ENCODE results near the gene SLX9. TPM values are rescaled to one million over a fixed set of nuclear protein-coding genes. Genes with fewer than 3 reads are reported as not detected.

The SLX9 gene
- total RNA-seq, 1 donor from 2014 or later = 49.3 TPM

DNA sequence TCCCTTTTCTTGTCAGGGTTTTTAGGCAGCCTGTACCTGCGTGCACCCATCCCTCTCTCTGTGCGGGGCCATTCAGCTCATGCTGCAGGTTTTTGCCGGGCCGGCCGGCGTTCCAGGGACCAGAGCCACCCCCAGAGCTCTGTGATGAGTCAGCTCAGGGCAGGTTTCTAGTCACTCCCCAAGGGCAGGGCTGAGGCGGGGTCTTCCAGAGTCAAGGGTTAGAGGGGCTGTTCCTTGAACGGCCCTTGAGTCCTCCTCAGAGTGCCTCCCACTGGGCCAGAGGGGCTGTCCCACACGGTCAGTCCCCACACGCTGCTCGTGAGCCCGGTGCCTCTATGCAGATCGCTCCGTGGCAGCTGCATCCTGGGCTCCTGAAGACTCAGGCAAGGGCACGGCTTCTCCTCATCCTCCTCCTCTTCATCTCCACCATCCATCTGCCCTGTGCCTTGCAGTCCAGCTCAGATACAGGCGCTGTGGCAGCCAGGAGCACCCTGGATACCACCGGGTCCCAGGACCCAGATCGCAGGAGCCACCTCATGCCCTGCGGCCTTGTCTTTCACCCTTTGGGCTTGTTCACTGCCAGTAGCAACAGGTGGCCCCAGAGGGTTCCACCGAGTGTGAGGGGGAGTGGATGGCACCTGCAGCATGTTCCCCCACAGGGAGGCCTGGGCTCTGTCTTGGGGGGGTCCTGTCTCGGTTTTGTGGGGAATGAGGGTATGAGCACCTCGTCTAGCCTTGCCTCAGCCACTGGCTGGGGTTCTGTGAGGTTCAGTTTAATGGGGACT, 17.4 kb downstream of the SLX9 start:
- intact Hi-C loops (cut with micrococcal nuclease) = no loop called here

DNA sequence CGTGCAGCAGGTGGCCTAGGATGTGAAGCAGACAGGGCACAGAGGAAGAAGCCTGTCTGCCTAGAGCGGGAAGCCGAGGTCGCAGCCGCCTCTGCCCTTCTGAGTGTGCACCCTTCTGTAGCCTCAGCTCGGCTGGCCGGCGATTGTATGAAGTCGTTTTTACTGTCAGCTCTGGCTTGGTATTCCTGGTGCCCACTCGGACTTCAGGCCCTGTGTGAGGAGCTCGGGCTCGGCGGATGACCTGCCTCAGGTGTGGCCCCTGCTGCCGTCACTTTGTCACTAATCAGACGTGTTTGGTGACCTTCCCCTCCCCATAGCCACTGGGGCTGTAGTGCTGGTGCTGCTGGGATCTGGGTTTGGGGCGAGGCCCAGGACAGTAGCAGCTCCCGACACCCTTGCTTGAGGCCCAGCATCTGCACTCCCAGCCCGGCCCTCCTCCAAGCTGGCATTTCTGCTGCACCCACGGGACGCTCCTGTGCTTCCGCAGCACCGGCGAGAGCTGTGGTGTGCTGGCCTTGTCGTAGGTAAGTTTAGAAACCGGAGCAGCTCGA, 18.1 kb downstream of the SLX9 start:
- intact Hi-C loops (cut with micrococcal nuclease) = no loop called here

DNA sequence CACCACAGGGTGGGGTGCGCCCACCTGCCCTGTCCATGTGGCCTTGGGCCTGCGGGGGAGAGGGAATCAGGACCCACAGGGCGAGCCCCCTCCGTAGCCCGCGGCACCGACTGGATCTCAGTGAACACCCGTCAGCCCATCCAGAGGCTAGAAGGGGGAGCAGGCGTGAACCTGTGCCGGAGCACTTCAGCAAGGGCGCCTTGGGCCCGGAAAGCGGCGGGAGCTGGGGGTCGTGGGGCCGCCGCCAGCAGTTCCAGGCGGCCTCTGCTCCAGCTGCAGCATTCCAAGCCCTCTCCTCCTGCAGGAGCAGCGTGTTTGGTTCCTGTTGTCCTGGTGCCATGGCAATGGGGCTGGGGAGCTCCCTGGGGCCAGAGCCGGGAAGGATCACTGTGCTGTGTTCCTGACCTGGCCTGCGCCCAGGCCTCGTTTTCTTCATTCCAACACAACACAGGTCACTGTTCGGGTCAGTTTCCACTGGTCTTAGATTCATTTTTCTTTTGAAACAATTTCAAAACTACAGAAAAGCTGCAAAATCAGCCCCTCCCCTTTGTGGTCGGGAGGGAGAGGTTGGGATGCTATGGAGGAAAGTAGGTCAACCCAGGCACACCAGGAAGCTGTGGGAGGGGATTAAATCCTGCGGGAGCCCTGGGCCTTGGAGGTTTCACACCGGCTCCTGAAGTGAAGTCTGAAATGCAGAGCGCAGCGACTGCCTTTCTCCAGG, 18.8 kb downstream of the SLX9 start:
- intact Hi-C loops (cut with micrococcal nuclease) = no loop called here

DNA sequence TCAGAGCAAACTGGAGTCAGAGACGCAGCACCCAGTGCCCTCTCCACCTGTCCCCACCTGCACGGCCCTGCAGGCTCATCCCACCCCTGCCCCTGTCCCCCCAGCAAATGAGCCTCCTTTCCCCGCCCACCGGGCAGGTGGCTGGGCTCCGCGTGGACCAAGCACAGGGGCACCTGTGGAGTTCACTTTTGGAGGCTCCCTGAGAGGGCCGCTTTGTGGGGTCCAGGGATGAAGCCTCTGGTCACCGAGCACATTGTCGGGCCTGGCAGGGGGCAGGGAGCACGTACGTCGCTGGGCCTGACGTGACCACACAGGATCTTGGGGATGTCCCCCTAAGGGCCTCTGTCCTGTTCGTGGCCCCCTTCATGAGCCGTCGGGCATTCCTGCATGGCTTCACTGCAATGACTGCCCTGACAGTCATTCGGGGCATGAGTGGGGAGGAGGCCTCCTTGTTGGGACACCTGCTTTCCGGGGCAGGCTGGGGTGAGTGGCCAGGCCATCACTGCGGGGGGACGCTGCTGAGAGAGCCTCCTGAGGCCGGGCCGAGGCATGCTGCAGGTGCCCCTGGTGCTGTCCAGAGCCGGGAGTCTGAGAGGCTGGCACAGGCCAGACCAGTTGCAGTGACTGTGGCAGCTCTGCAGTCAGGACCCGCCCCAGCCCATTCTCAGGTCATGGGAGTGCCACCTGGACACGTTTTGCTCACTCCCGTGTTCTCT, 19.7 kb downstream of the SLX9 start:
- intact Hi-C loops (cut with micrococcal nuclease) = no loop called here

DNA sequence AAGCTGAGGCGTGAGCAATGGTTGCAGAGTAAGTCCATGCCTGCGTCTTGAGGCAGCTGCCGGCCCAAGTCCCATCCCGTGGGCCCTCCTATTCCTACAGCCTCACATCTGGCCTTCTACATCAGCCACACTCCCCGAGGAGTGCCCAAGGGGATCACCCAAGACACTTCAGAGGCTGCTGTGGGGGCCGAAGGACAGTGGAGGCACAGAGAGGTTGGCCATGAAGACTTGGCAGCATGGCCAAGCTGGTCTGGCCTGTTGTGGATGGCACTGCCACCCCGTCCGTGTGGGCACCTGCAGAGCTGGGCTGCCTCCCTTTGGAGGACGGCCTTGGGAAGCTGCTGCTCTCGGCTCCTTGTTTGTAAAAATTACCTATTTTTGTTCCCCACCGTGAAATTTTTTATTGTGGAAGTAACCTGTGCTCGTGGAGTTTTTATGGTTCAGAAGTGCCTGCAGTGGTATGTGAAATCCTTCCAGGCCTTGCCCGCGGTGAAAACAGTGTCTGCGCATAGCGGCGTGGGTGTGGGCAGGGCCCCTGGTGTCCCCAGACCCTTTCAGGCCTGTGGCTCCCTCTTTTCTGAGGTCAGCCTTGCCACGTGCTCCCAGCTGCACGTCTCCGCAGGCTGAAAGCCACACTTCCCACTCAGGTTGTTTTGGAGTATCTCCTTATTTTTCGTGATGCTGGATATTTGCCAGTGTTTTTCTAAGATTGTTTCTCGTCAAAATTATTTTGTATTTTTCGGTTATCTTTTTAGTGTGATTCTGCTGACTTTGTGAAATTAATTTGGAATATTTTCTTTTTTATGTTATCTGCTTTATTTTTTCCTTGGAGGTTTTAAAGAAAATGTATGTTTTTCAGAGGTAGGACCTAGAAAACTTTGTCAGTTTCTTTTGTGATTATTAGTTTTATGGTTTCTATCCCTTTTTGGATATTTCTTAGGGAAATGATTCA, 20.6 kb downstream of the SLX9 start:
- intact Hi-C loops (cut with micrococcal nuclease) = no loop called here

DNA sequence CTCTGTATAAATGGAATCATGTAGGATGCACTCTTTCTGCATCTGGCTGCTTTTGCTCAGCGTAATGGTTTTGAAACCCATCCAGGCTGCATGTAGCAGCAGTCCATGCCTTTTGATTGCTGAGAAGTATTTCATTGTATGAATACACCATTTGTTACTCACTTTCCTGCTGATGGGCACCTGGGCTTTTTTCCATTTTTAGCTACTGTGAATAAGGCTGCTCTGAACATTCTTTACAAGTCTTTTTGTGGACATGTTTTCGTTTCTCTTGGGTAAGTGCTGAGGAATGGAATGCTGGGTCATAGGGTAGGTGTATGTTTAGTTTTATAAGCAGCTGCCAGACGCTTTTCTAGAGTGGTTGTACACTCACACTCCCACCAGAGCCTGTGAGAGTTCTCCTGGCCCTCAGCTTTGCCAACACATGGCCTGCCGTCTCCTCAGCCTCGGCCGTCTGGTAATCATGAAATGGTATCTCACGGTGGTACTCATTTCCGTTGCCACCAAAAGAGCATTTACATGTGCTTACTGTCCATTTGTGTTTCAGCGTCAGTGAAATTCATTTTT, 22.7 kb downstream of the SLX9 start:
- intact Hi-C loops (cut with micrococcal nuclease) = no loop called here

DNA sequence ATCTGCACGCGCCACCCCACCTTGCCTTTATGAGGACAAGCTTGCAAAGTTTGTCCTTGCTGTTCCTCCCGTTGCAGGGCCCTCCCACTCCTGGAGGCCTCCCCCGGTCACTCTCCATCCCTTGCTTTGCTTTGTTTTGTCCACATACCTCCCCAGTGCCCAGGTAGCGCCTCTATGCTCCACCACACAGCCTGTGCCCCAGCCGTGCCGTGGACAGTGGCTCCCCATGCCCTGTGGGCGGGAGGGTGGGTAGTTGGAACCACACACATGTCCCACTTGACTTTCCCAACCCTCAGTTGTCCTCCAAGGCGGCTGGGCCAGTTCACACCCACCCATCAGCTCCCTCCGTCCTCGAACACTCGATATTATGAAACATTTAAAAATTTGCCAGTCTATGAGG, 24.6 kb downstream of the SLX9 start:
- intact Hi-C loops (cut with micrococcal nuclease) = no loop called here

DNA sequence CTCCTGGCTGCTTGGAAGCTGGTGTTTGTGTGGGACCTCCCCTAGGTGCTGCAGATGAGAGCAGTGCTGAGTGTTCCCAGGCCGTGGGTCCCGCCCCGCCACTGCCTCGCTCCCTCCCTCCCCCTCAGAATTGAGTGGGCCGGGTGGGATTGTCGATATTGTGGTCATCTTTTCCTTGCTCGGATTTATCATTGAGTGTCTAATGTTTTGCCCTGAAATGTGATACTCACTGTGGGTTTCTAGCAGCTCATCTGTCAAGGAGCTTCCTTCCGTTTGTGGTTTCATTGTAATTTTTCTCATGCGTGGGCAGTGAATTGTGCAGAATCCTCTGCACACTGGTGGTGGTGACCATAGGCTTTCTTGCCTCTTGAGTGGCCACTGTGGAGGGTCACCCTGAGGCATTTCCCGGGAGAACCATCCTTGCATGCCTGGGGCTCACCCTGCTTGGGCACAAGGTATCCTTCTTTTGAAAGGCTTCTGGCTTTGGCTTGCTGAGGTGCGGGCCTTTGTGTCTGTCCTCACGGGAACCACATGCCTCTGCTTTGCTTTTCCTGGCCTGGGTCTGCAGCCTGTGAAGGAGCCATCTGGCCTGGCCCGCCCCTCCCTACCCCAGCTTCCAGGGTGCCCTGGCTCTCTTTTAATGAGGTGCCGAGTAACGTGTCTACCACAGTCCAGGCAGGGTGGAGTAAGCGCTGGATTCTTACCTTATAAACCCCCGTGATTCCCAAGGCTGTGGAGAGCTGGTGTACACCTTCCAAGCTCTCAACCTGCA, 25.6 kb downstream of the SLX9 start:
- intact Hi-C loops (cut with micrococcal nuclease) = no loop called here

DNA sequence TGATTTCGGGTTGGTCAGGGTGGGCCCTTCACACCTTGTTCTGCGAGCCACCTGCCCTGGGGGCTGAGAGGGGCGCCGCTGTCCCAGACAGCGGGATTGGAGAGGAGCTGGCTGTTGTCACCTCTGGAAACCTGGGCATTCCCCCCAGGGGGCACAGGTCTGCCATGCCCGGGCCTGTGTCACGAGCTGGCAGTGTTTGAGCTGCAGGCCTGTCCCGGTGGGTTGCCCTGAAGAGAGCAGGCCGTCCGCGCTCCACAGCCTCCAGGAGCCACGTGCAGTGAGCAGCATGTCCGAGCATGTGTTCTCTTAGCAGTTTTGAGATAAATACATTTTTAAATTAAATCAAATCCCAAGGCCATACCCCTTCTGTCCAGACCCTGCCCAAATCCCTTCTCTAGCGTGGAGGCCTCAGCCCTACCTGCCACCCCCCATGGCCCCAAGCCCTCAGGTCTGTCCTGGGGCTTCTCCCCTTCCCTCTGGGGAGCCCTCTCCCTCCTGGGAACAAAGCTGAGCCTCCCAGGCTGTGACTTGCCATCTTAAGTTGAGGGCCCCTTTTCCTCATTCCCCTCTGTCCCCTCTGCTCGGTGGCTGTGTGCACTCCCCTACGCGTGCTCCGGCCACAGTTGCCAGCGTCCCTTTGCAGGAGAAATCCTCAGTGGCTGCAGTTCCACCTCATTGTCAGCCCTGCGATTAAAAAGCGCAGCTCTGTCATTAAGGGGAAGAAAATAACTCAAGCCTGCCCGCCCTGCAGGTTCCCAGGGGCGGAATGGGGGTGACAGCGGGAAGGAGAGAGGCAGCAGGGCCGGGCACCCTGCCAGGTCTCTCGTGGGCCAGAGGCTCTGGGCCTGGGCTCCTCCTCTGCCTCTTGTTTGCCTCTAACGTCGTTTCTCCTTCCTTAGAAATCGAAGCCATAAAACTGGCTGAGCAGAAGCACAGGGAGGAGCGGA, 26.6 kb downstream of the SLX9 start:
- intact Hi-C loops (cut with micrococcal nuclease) = no loop called here

DNA sequence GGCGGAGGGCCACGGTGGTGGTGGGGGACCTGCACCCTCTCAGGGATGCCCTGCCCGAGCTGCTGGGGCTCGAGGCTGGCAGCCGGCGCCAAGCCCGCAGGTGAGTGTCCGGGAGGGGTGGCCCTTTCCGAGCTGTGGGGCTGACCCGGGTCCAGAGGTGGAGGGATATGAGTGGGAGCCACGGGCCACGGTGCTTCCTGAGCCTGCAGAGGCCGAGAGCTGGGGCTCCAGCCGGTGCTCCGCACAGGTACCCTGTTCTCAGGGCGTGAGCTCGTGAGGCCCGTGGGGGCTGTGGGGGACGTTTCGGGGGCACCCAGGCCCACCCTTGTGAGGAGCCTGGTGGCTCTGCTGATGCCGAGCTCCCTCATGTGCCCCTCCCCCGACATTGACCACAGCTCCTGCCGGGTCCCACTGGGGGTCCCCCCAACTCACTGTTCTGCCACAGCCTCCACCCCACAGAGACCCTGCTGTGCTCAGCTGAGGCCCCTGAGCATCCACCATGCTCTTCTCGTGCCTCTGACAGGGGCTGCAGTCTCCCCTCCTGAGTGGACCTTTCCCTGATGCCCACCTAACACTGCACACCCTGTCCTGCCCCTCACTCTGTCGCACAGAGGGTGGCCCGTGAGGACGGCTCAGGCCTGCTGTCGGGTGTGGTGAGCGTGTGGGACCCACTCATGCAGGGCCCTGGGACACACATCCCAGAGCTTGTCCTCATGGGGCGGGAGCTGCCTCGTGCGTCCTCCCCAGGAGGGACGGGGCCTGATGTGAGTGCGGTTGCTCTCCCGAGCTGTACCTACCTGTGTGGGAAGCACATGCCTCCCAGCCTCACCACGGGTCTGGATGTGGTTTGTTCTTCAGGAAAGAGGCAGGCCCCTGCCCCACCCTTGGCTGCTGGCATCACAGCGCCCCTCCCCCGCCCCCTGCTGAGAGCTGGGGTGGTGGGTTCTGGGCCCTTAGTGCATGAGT, 27.5 kb downstream of the SLX9 start:
- intact Hi-C loops (cut with micrococcal nuclease) = no loop called here

DNA sequence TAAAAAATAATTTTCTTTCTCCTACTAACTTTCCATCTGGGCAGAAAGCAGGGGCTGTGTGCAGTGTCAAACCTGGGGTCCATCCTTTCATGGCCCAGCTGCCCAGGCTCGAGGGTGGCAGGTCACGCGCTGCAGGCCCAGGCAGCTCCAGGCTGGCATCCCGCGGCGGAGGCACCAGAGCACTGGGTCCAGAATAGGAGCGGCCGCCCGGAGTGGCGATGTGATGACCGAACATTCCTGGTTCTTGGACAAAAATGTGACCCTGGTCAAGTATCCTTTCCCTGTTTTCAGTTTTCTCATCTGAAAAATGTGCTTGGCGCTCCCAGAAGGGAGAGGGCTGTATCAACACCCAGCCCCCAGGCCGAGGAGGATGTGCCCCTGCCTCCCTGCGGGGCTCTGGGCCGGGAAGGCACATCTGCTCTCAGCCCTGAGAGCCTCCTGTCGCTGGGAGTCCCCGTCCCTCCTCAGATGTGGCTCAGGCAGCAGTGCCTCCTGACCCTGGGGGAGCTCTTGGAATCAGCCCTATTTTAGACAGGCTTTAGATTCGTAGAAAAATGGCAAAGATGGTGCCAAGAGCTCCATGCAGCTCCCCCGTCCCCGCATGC, 29.3 kb downstream of the SLX9 start:
- intact Hi-C loops (cut with micrococcal nuclease) = no loop called here

DNA sequence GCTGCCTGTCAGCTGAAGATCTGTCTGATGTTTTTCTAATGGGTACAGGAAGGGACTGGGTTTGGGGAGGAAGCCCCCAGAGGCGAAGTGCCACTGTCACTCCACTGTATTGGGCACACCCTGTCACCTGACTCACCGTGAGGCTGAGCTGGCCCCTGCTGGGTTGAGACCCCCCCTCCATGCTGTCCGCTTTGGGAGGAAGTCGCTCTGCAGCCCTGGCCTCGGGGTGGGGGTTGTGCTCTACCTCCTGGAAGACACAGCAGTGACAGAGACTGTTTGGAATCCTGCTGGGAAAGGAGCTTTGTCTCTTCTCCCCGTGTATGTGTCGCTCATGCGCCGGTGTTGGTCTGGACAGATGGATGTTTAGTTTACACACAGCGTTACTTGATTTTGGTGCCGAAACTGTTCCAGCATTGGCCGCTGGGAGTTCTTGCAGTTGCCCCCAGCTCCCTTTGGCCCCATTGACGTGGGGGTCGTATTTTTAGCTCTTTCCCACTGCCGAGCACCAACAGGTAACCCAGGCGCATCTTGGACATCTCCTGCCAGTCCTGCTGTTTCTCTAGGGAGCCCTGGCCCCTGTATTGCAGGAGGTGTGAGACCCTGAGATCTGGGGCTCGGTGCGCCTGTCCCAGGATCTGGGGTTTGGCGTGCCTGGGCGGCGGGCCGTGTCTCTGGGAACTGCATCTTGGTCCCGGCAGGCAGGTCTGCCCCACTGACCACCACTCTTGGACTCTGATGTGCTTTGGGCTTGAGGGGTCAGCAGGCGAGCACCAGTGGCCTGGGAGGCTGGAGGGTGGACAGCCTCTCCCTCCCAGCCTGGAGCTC, 30.3 kb downstream of the SLX9 start:
- intact Hi-C loops (cut with micrococcal nuclease) = no loop called here

DNA sequence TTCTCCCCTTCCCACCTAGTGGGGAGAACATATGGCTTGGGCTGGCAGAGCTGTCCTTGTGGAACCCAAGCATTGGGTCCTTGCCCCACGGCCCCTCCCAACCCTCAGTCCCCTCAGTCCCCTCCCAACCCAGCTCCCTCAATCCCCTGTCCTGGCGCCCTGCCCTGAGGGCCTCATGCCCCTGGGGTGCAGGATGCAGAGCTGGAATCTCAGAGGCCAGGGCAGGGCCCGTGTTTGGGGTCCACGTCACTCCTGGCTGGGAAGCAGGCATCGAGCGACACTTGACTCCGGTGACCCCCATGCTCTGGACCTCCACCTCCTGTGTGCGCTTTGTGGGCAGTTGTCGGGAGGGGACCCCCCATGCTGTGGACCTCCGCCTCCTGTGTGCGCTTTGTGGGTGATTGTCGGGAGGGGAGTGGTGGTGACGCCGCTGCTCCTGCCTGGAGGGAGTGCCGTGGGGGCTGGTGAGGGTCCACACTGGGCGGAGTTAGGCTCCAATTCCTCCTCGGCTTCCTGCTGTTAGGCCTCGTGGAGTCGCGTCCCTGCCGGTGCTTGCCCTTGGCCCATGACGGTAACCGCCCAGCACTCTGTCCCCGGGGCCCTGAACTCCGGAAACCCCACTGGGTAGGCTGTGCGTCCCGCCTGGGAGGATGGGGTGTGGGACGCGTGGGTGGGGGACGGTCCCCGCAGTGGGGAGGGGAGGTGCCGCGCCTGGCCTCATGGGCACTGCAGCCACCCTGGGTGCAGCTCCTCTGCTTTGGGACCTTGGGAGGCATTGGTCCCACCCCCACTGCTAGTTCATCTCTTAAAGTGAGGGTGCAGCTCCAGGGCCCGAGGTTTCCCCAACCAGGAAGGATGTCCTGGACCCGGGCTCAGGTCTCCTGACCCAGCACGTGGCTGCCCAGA, 31.2 kb downstream of the SLX9 start:
- intact Hi-C loops (cut with micrococcal nuclease) = no loop called here

DNA sequence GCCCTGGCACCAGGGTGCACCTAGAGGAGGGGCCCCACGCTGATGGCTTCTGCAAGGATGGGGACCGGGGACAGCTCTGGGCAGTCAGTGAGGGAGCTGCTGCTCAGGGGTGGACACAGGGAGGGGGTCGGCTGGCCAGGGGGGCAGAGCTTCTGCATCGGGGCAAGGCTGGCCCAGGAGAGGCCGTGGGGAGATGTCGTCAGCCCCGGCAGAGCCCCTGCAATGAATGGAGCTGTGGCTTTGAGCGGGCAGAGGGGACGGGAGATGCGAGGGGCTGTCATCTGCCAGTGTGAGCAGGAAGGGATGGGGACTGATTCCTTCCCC, 31.8 kb downstream of the SLX9 start:
- intact Hi-C loops (cut with micrococcal nuclease) = no loop called here

DNA sequence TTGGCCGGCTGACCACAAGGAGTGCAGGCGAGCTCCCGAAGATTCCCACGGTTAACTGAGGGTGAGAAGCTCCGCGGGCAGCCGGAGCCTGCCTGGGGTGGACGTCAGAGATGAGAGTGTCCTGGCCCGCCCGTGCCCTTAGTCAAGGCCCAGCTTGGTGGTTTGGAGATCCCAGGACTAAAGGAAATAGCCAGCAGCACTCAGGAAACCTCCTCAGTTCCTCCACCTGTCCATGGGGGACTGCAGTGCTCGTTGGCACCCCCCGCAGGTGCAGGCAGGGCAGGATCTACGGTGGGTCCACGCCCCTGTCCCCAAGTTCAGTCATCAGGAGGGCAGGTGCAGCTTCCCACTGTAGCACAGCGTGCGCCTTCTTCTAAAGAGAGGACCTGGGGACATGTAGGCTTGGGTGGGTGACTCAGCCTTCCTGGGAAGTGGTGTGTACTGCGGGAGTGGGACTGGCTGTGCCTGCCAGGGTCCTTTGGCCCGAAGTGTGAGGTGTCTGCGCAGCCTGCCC, 32.5 kb downstream of the SLX9 start:
- intact Hi-C loops (cut with micrococcal nuclease) = no loop called here
